ENCODE data around the gene PRND.

The PRND gene

DNA sequence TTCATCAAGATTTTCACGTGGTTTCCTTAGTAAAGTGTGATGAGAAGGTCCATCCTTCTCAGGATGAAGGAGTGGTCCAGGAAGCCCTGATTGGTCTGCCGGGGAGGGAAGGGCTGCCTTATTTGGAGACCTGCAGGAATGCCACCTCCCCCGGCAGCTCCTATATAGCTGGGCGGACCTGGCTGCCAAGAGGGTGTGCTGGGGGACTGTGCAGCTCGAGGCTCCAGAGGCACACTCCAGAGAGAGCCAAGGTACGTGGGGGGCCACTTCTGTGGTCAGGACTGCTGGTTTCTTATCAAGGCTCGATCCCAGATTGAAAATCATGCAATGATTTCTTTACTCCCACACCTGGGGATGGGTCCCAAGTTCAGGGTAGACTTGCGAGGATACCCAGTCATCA is at the start of gene PRND:
TSS of gene PRND (plus strand) at position 191 of the 400 bp plus-strand sequence. CDS start 2,643 bp downstream, outside the sequence.
- no peak within 1 kb of the TSS for H3K4me3 ChIP-seq (ENCODE audit: control insufficient read depth, low read depth, low read length)
- TF ChIP-seq, protein P1, sequence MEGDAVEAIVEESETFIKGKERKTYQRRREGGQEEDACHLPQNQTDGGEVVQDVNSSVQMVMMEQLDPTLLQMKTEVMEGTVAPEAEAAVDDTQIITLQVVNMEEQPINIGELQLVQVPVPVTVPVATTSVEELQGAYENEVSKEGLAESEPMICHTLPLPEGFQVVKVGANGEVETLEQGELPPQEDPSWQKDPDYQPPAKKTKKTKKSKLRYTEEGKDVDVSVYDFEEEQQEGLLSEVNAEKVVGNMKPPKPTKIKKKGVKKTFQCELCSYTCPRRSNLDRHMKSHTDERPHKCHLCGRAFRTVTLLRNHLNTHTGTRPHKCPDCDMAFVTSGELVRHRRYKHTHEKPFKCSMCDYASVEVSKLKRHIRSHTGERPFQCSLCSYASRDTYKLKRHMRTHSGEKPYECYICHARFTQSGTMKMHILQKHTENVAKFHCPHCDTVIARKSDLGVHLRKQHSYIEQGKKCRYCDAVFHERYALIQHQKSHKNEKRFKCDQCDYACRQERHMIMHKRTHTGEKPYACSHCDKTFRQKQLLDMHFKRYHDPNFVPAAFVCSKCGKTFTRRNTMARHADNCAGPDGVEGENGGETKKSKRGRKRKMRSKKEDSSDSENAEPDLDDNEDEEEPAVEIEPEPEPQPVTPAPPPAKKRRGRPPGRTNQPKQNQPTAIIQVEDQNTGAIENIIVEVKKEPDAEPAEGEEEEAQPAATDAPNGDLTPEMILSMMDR (conservative IDR thresholded peaks at IDR 0.05; ENCODE audit: control insufficient read depth, insufficient read depth, low read depth, low read length), result no peak

DNA sequence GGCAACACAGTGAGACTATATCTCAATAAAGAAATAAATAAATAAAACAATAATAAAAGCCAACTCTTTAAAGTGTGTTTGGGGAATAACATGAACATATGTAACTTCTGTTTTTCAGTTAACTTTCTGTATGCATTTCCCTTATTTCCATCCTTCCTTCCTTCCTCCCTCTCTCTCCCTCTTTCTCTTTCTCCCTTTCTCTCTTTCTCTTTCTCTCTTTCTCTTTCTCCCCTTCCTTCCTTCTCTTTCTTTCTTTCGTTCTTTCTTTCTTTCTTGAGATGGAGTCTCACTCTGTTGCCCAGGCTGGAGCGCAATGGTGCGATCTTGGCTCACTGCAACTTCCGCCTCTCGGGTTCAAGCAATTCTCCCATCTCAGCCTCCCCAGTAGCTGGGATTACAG is 48.8 kb upstream of the PRND start:
- TF ChIP-seq, protein P1 (conservative IDR thresholded peaks at IDR 0.05; ENCODE audit: control insufficient read depth, insufficient read depth, low read depth, low read length), result no peak
- no peak for DNase-seq (ENCODE audit: low read depth)
- H3K4me3 ChIP-seq (ENCODE audit: control insufficient read depth, low read depth, low read length), result no peak overlapping the region

More for the DNA sequence above, at the start of gene PRND:
- DNase-seq (ENCODE audit: low read depth), result no peak

- no peak overlapping the region for H3K4me3 ChIP-seq (ENCODE audit: control insufficient read depth, low read depth, low read length)
- DNase-seq (ENCODE audit: low read depth), result no peak
- TF ChIP-seq, protein P1 (conservative IDR thresholded peaks at IDR 0.05; ENCODE audit: control insufficient read depth, insufficient read depth, low read depth, low read length), result no peak
Measured at GRCh38 chr20:4673371-4674001, 48.2 kb upstream of the PRND start.

- H3K4me3 ChIP-seq (ENCODE audit: control insufficient read depth, low read depth, low read length), result no peak overlapping the region
- TF ChIP-seq, protein P1 (conservative IDR thresholded peaks at IDR 0.05; ENCODE audit: control insufficient read depth, insufficient read depth, low read depth, low read length), result no peak
- no peak for DNase-seq (ENCODE audit: low read depth)
Measured at GRCh38 chr20:4674672-4675071, 47.0 kb upstream of the PRND start.

DNA sequence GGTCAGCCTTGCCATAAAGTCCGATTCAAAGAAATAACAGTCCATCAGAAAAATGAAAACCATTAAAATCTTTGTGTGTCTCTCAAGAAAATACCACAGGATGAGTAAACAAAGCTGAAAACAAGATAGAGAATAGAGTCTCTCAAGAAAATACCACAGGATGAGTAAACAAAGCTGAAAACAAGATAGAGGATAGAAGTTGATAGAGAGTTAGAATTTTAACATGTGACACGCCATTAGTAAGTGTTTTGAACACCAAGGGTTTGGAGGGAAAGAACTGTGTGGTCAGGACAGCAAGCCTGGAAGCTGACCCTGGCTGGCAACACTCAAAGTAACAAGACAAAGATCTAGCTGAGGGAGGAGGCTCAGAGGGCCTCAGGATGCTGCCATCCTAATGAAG is 43.9 kb upstream of the PRND start:
- TF ChIP-seq, protein P1 (conservative IDR thresholded peaks at IDR 0.05; ENCODE audit: control insufficient read depth, insufficient read depth, low read depth, low read length), result no peak
- no peak for DNase-seq (ENCODE audit: low read depth)
- no peak overlapping the region for H3K4me3 ChIP-seq (ENCODE audit: control insufficient read depth, low read depth, low read length)

- no peak for DNase-seq (ENCODE audit: low read depth)
- TF ChIP-seq, protein P1 (conservative IDR thresholded peaks at IDR 0.05; ENCODE audit: control insufficient read depth, insufficient read depth, low read depth, low read length), result no peak
Measured at GRCh38 chr20:4681401-4681800, 40.3 kb upstream of the PRND start.

More at GRCh38 chr20:4681401-4681800, 40.3 kb upstream of the PRND start:
- H3K4me3 ChIP-seq (ENCODE audit: control insufficient read depth, low read depth, low read length), result no peak overlapping the region
